Smooth muscle cell (in vitro differentiated cells): ENCODE data around the gene ATG4A. TPM values are rescaled to one million over a fixed set of nuclear protein-coding genes. Genes with fewer than 3 reads are reported as not detected.
A peak's percentile ranks its signal among the peaks of the same experiment; 100 is the strongest.

Experiments
- DNase-seq: peaks from one replicate; lab custom pipeline; 2025; ENCODE audit not compliant: unreplicated experiment; lab: John Stamatoyannopoulos, UW
- H2AFZ ChIP-seq: fragments of 200-600 bp; sonication (generic); 2 replicates; pipeline ENCODE4 v1.6.0; 2016; ENCODE audit warnings: antibody characterized with exemption, low read depth, mild to moderate bottlenecking
- H3F3A ChIP-seq: fragments of 200-600 bp; sonication (generic); 2 replicates; pipeline ENCODE4 v1.6.0; 2017; ENCODE audit warnings: antibody characterized with exemption, low read depth
- H3K27ac ChIP-seq: fragments of 200-600 bp; sonication (generic); 2 replicates; pipeline ENCODE4 v1.5.1; 2016; ENCODE audit warnings: low read depth, mild to moderate bottlenecking
- H3K27me3 ChIP-seq: fragments of 200-600 bp; sonication (generic); 2 replicates; pipeline ENCODE4 v1.6.1; 2016; ENCODE audit warnings: low read depth, mild to moderate bottlenecking
- H3K36me3 ChIP-seq: fragments of 200-600 bp; sonication (generic); 2 replicates; pipeline ENCODE4 v1.5.1; 2016; ENCODE audit warnings: low read depth
- H3K4me1 ChIP-seq: fragments of 200-600 bp; sonication (generic); 2 replicates; pipeline ENCODE4 v1.5.1; 2016; ENCODE audit warnings: low read depth
- H3K4me2 ChIP-seq: fragments of 200-600 bp; sonication (generic); 2 replicates; pipeline ENCODE4 v1.6.0; 2016; ENCODE audit warnings: mild to moderate bottlenecking
- H3K4me3 ChIP-seq: fragments of 200-600 bp; sonication (generic); 2 replicates; pipeline ENCODE4 v1.5.1; 2016; ENCODE audit warnings: mild to moderate bottlenecking
- H3K79me2 ChIP-seq: fragments of 200-600 bp; sonication (generic); 2 replicates; pipeline ENCODE4 v1.6.0; 2016; ENCODE audit warnings: low read depth, mild to moderate bottlenecking
- H3K9ac ChIP-seq: fragments of 200-600 bp; sonication (generic); 2 replicates; pipeline ENCODE4 v1.6.0; 2016; ENCODE audit warnings: low read depth
- H3K9me3 ChIP-seq: fragments of 200-600 bp; sonication (generic); replicated peaks from 2 replicates; pipeline ENCODE4 v1.5.1; 2016; ENCODE audit warnings: low read depth
- H4K20me1 ChIP-seq: fragments of 200-600 bp; sonication (generic); 2 replicates; pipeline ENCODE4 v1.6.0; 2016; ENCODE audit warnings: low read depth
- WGBS: methylation state at CpG from one replicate; pipeline ENCODE4 v1.1.7; 2016; ENCODE audit warnings: low lambda C conversion rate; 5-methylcytosine and 5-hydroxymethylcytosine counted together
- polyA plus RNA-seq: library from polyadenylated mRNA; unstranded; fragments of >200 nt; fragmentation: Nextera tagmentation; extraction: Ambion mirVana; gene quantifications from 2 replicates; pipeline ENCODE4 v1.2.1, GENCODE V29; 2016
- total RNA-seq: library from RNA; depleted of rRNA; stranded (reverse); fragments of >200 nt; gene quantifications from 2 replicates; pipeline ENCODE4 v1.2.3, GENCODE V29; 2014
- TF ChIP-seq, protein P1 (sequence below): fragments of 200-600 bp; sonication (generic); IDR thresholded peaks from 2 replicates; pipeline ENCODE4 v1.5.1; 2017; ENCODE audit warnings: borderline replicate concordance, mild to moderate bottlenecking, antibody characterized with exemption; ENCODE audit not compliant: insufficient read depth, poor library complexity, severe bottlenecking

ATG4A gene
- total and polyA plus RNA-seq, 2 experiments from 2014 or later: 14.0 to 14.3 TPM

DNA sequence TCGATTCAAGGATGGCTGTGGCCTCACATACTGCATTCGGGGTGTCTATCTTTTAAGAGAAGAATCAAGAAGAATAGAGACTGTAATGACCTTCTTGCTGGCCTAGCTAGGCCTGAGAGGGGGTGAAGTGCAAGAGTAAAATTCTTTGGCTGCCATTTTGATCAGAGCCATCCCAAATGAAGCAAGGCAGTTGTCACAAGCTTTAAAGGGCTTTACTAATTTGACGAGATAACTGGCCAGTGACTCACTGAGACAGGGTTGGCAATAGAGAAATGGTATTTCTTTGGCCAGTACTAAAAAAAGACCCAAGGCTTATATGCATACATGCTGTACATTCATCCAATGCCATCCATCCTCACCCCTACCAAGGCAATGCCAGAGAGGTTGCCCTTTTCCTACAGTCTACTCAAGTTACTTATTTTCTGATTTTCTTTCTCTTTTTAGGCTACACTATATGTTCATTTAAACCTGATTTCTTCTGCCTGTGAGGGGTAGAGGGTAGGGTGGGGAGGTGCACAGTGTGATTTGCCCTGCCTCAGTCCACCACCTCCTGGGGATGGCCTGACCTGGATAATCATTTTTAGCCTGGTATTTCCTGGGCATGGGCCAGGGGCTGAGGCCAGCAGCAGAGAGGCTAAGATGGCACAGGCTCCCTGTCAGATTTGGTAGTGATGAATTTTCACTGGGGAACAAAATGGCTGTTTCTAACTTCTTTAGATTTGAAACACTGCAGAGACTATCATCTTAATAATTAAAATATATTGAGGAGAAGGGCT lies 32.2 kb downstream of the ATG4A start:
- WGBS: 55% methylated on average over 3 of the region's 3 CpGs
- Histone ChIP-seq H4K20me1 (no peaks in the 10 kb centered on the region), H3F3A (no peaks in the 10 kb centered on the region), H3K4me2 (peak overlapping the region; percentile 27), H3K9ac (peak overlapping the region; percentile 40), H3K27me3 (no peaks in the 10 kb centered on the region), H3K4me3 (no peak overlapping the region), H3K79me2 (no peaks in the 10 kb centered on the region), H3K4me1 (peaks cover 21% of the 10 kb centered on the region), H3K27ac (peak overlapping the region; percentile 88), H3K9me3 (no peaks in the 10 kb centered on the region), H2AFZ (no peak overlapping the region), H3K36me3 (no peaks in the 10 kb centered on the region)
- TF ChIP-seq, protein P1, sequence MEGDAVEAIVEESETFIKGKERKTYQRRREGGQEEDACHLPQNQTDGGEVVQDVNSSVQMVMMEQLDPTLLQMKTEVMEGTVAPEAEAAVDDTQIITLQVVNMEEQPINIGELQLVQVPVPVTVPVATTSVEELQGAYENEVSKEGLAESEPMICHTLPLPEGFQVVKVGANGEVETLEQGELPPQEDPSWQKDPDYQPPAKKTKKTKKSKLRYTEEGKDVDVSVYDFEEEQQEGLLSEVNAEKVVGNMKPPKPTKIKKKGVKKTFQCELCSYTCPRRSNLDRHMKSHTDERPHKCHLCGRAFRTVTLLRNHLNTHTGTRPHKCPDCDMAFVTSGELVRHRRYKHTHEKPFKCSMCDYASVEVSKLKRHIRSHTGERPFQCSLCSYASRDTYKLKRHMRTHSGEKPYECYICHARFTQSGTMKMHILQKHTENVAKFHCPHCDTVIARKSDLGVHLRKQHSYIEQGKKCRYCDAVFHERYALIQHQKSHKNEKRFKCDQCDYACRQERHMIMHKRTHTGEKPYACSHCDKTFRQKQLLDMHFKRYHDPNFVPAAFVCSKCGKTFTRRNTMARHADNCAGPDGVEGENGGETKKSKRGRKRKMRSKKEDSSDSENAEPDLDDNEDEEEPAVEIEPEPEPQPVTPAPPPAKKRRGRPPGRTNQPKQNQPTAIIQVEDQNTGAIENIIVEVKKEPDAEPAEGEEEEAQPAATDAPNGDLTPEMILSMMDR: no peak
- no peak for DNase-seq

DNA sequence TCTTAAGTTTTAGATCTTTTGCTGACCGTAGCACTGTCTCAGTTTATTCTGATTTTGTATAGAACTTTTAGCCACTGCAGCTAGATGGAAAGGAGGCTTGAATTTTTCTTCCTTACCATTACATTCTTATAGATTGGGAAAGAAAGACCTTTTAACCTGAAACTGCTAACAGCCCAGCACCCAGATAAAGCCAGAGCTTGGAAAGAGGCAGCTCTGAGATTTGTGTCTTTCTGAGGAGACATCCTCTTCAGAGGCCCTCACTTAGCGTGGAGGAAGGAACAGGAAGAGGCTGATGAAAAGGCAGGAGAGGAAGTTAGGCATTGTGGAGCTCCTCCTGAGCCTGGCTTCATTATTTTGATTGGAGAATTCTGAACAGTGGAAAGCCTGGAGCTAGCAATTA lies 35.1 kb downstream of the ATG4A start:
- H2AFZ ChIP-seq: no peak overlapping the region
- no peaks in the 10 kb centered on the region for H4K20me1 ChIP-seq
- no peaks in the 10 kb centered on the region for H3K9me3 ChIP-seq
- no peaks in the 10 kb centered on the region for H3F3A ChIP-seq
- no peak overlapping the region for H3K9ac ChIP-seq
- no peak for DNase-seq
- WGBS: 48% methylated on average over 2 of the region's 2 CpGs
- TF ChIP-seq, protein P1: no peak
- H3K4me3 ChIP-seq: no peak overlapping the region
- H3K27me3 ChIP-seq: no peaks in the 10 kb centered on the region
- peaks cover 16% of the 10 kb centered on the region for H3K4me1 ChIP-seq
- no peak overlapping the region for H3K27ac ChIP-seq
- no peaks in the 10 kb centered on the region for H3K36me3 ChIP-seq
- H3K4me2 ChIP-seq: no peak overlapping the region
- H3K79me2 ChIP-seq: no peaks in the 10 kb centered on the region

DNA sequence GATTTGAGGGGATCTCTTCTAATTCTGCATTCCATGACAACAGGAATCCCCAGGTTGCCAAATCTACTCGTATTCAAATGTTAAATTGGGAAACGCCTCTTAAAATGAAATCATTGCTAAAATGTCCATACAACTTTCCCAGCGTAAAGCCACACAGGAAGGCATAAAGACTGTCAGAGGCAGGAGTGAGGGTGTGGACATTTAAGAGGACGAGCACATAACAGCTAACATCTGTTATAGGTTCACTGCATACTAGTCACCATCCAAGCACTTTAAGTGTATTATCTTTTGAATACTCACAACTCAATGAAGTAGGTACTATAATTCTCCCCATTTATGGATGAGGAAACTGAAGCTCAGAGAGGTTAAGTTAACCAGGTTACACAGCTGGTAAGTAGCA lies 35.6 kb downstream of the ATG4A start:
- H3F3A ChIP-seq: no peaks in the 10 kb centered on the region
- H3K4me3 ChIP-seq: no peak overlapping the region
- no peaks in the 10 kb centered on the region for H3K9me3 ChIP-seq
- no peaks in the 10 kb centered on the region for H4K20me1 ChIP-seq
- H3K4me1 ChIP-seq: peaks cover 14% of the 10 kb centered on the region
- no peaks in the 10 kb centered on the region for H3K79me2 ChIP-seq
- WGBS: 74% methylated on average over 4 of the region's 4 CpGs
- no peak for DNase-seq
- no peak overlapping the region for H2AFZ ChIP-seq
- no peaks in the 10 kb centered on the region for H3K27me3 ChIP-seq
- H3K9ac ChIP-seq: no peak overlapping the region
- TF ChIP-seq, protein P1: no peak
- H3K27ac ChIP-seq: no peak overlapping the region
- no peak overlapping the region for H3K4me2 ChIP-seq
- no peaks in the 10 kb centered on the region for H3K36me3 ChIP-seq

DNA sequence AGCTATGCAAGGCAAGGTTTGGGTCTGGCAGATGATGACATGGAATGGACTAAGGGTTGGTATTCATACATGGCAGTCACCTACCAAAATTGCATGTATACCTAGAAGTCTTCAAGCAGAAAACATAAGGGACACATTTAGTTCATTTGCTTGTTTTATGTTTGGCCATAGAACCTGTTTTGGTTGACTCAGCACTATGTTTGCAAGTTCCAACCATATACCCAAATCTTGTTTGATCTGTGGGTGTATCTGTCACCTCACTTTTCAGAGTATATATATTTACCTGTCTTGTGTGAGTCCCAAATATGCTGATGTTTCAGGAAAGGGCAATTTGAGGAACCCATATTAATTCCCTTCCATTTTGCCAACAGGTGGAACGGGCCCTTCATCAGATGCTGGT lies 39.3 kb downstream of the ATG4A start:
- no peak overlapping the region for H3K4me3 ChIP-seq
- no peaks in the 10 kb centered on the region for H3K27me3 ChIP-seq
- H3K9me3 ChIP-seq: no peaks in the 10 kb centered on the region
- H3K4me1 ChIP-seq: no peaks in the 10 kb centered on the region
- H3K36me3 ChIP-seq: no peaks in the 10 kb centered on the region
- no peak overlapping the region for H3K4me2 ChIP-seq
- 85% methylated on average over 1 of the region's 1 CpG for WGBS
- no peaks in the 10 kb centered on the region for H3F3A ChIP-seq
- H3K79me2 ChIP-seq: no peaks in the 10 kb centered on the region
- no peaks in the 10 kb centered on the region for H4K20me1 ChIP-seq
- no peak for DNase-seq
- H2AFZ ChIP-seq: no peak overlapping the region
- H3K27ac ChIP-seq: no peak overlapping the region
- TF ChIP-seq, protein P1: no peak
- no peak overlapping the region for H3K9ac ChIP-seq
